Measurements from ENCODE around the gene DRC7.
"Not testable (repeated sequence)": the region's sequence is repeated elsewhere in the genome, so short reads cannot be mapped to it uniquely, and the experiment has no call there.

The DRC7 gene

GRCh38 chr16:57704905-57705852 lies 10.6 kb downstream of the DRC7 start:
- Mint-ChIP-seq H3K9me3 (no peaks in the 10 kb centered on the region), H3K4me3 (no peak overlapping the region), H3K36me3 (no peaks in the 10 kb centered on the region), H3K4me1 (peaks cover 6% of the 10 kb centered on the region), H3K27ac (no peak overlapping the region)
- ATAC-seq = peak; percentile 26
- DNase-seq (ENCODE audit: low spot score in 2 of 2) = no peak

GRCh38 chr16:57706717-57707116 lies 12.1 kb downstream of the DRC7 start:
- no peak for ATAC-seq

GRCh38 chr16:57707331-57707730 lies 12.7 kb downstream of the DRC7 start:
- Mint-ChIP-seq H3K9me3 (no peaks in the 10 kb centered on the region), H3K27ac (no peak overlapping the region), H3K4me3 (no peak overlapping the region), H3K36me3 (no peaks in the 10 kb centered on the region), H3K4me1 (peaks cover 13% of the 10 kb centered on the region)
- DNase-seq (ENCODE audit: low spot score in 2 of 2) (no peak), ATAC-seq (no peak)

More at GRCh38 chr16:57706717-57707116, 12.1 kb downstream of the DRC7 start:
- no peak for DNase-seq (ENCODE audit: low spot score in 2 of 2)
- Mint-ChIP-seq H3K36me3 (no peaks in the 10 kb centered on the region), H3K4me1 (peaks cover 13% of the 10 kb centered on the region), H3K27ac (no peak overlapping the region), H3K4me3 (no peak overlapping the region), H3K9me3 (no peaks in the 10 kb centered on the region)

- DNase-seq (ENCODE audit: low spot score in 2 of 2) = no peak
- H3K36me3 Mint-ChIP-seq = no peaks in the 10 kb centered on the region
- no peaks in the 10 kb centered on the region for H3K9me3 Mint-ChIP-seq
- no peak overlapping the region for H3K27ac Mint-ChIP-seq
- H3K4me1 Mint-ChIP-seq = peaks cover 13% of the 10 kb centered on the region
- H3K4me3 Mint-ChIP-seq = no peak overlapping the region
- peak; percentile 55 for ATAC-seq
Measured at GRCh38 chr16:57708168-57708567, 13.6 kb downstream of the DRC7 start.

GRCh38 chr16:57709663-57710062 lies 15.1 kb downstream of the DRC7 start:
- H3K9me3 Mint-ChIP-seq = no peaks in the 10 kb centered on the region
- ATAC-seq (no peak), DNase-seq (ENCODE audit: low spot score in 2 of 2) (no peak)
- H3K4me1 Mint-ChIP-seq = peaks cover 13% of the 10 kb centered on the region
- H3K36me3 Mint-ChIP-seq = no peaks in the 10 kb centered on the region
- no peak overlapping the region for H3K4me3 Mint-ChIP-seq
- no peak overlapping the region for H3K27ac Mint-ChIP-seq

- Mint-ChIP-seq H3K4me3 (no peak overlapping the region), H3K27ac (no peak overlapping the region), H3K4me1 (peaks cover 13% of the 10 kb centered on the region), H3K36me3 (no peaks in the 10 kb centered on the region), H3K9me3 (no peaks in the 10 kb centered on the region)
- no peak for DNase-seq (ENCODE audit: low spot score in 2 of 2)
- no peak for ATAC-seq
Measured at GRCh38 chr16:57711346-57711745, 16.7 kb downstream of the DRC7 start.

GRCh38 chr16:57711993-57712392 lies 17.4 kb downstream of the DRC7 start:
- H3K36me3 Mint-ChIP-seq = no peaks in the 10 kb centered on the region
- no peak overlapping the region for H3K27ac Mint-ChIP-seq
- peak; percentile 48 for ATAC-seq
- H3K9me3 Mint-ChIP-seq = no peaks in the 10 kb centered on the region
- no peak overlapping the region for H3K4me3 Mint-ChIP-seq
- peaks cover 13% of the 10 kb centered on the region for H3K4me1 Mint-ChIP-seq
- no peak for DNase-seq (ENCODE audit: low spot score in 2 of 2)

GRCh38 chr16:57712569-57712968 lies 18.0 kb downstream of the DRC7 start:
- H3K36me3 Mint-ChIP-seq; DNase-seq (ENCODE audit: low spot score in 2 of 2); H3K9me3 Mint-ChIP-seq; H3K4me3 Mint-ChIP-seq; ATAC-seq; H3K27ac Mint-ChIP-seq: not testable (repeated sequence)
- H3K4me1 Mint-ChIP-seq = peaks cover 13% of the 10 kb centered on the region

- H3K27ac Mint-ChIP-seq = no peak overlapping the region
- H3K4me1 Mint-ChIP-seq = peaks cover 7% of the 10 kb centered on the region
- no peaks in the 10 kb centered on the region for H3K36me3 Mint-ChIP-seq
- ATAC-seq = no peak
- no peaks in the 10 kb centered on the region for H3K9me3 Mint-ChIP-seq
- H3K4me3 Mint-ChIP-seq = no peak overlapping the region
- no peak for DNase-seq (ENCODE audit: low spot score in 2 of 2)
Measured at GRCh38 chr16:57713596-57713995, 19.0 kb downstream of the DRC7 start.

- H3K4me3 Mint-ChIP-seq = no peak overlapping the region
- no peak for ATAC-seq
- DNase-seq (ENCODE audit: low spot score in 2 of 2) = no peak
Measured at GRCh38 chr16:57714047-57714446, 19.4 kb downstream of the DRC7 start.

GRCh38 chr16:57720142-57720575 lies 25.6 kb downstream of the DRC7 start:
- no peaks in the 10 kb centered on the region for H3K36me3 Mint-ChIP-seq
- no peaks in the 10 kb centered on the region for H3K9me3 Mint-ChIP-seq
- H3K4me1 Mint-ChIP-seq = peaks cover 5% of the 10 kb centered on the region
- ATAC-seq (peak; percentile 89), DNase-seq (ENCODE audit: low spot score in 2 of 2) (peak; percentile 47 to 72)
- no peak overlapping the region for H3K4me3 Mint-ChIP-seq
- peak overlapping the region; percentile 23 for H3K27ac Mint-ChIP-seq

More at GRCh38 chr16:57714047-57714446, 19.4 kb downstream of the DRC7 start:
- H3K4me1 Mint-ChIP-seq = peaks cover 7% of the 10 kb centered on the region
- H3K36me3 Mint-ChIP-seq = no peaks in the 10 kb centered on the region
- no peaks in the 10 kb centered on the region for H3K9me3 Mint-ChIP-seq
- no peak overlapping the region for H3K27ac Mint-ChIP-seq

- DNase-seq (ENCODE audit: low spot score in 2 of 2) (no peak), ATAC-seq (no peak)
- no peaks in the 10 kb centered on the region for H3K9me3 Mint-ChIP-seq
- H3K36me3 Mint-ChIP-seq = no peaks in the 10 kb centered on the region
- H3K27ac Mint-ChIP-seq = peak overlapping the region; percentile 58
- no peak overlapping the region for H3K4me3 Mint-ChIP-seq
- peaks cover 8% of the 10 kb centered on the region for H3K4me1 Mint-ChIP-seq
Measured at GRCh38 chr16:57721356-57722209, 27.0 kb downstream of the DRC7 start.

- Mint-ChIP-seq H3K4me3 (no peak overlapping the region), H3K36me3 (no peaks in the 10 kb centered on the region), H3K9me3 (no peaks in the 10 kb centered on the region), H3K4me1 (peaks cover 8% of the 10 kb centered on the region), H3K27ac (peak overlapping the region; percentile 58)
- ATAC-seq (no peak), DNase-seq (ENCODE audit: low spot score in 2 of 2) (no peak)
Measured at GRCh38 chr16:57722210-57722499, 27.5 kb downstream of the DRC7 start.

GRCh38 chr16:57722651-57723050 lies 28.0 kb downstream of the DRC7 start:
- ATAC-seq (no peak), DNase-seq (ENCODE audit: low spot score in 2 of 2) (no peak)
- H3K36me3 Mint-ChIP-seq = no peaks in the 10 kb centered on the region
- no peaks in the 10 kb centered on the region for H3K9me3 Mint-ChIP-seq
- peaks cover 8% of the 10 kb centered on the region for H3K4me1 Mint-ChIP-seq
- H3K27ac Mint-ChIP-seq = peak overlapping the region; percentile 58
- H3K4me3 Mint-ChIP-seq = no peak overlapping the region

- no peak overlapping the region for H3K27ac Mint-ChIP-seq
- H3K4me1 Mint-ChIP-seq = peaks cover 14% of the 10 kb centered on the region
- DNase-seq (ENCODE audit: low spot score in 2 of 2) (no peak), ATAC-seq (no peak)
- no peaks in the 10 kb centered on the region for H3K36me3 Mint-ChIP-seq
- H3K9me3 Mint-ChIP-seq = no peaks in the 10 kb centered on the region
- H3K4me3 Mint-ChIP-seq = no peak overlapping the region
Measured at GRCh38 chr16:57723170-57723569, 28.6 kb downstream of the DRC7 start.
